SW 1271 (cell line): Measurements from ENCODE around the gene ROS1.
A peak's percentile ranks its signal among the peaks of the same experiment; 100 is the strongest.
"Not testable (repeated sequence)": the region's sequence is repeated elsewhere in the genome, so short reads cannot be mapped to it uniquely, and the experiment has no call there.

ENCODE experiments used
- DNase-seq, 2 experiments: peaks; one replicate each; lab custom pipeline; 2025; lab: John Stamatoyannopoulos, UW

ROS1 gene

GRCh38 chr6:117425431-117426153, at the start of gene ROS1:
Gene ROS1 (minus strand): TSS chr6:117425942. CDS start chr6:117425656, 286 bp downstream.
- no peak for DNase-seq

- DNase-seq, result no peak
Measured at GRCh38 chr6:117473401-117473800, 47.7 kb upstream of the ROS1 start.

GRCh38 chr6:117472667-117473066, 46.9 kb upstream of the ROS1 start:
- DNase-seq, result no peak

- no peak for DNase-seq
Measured at GRCh38 chr6:117469791-117470190, 44.0 kb upstream of the ROS1 start.

GRCh38 chr6:117469356-117469755, 43.6 kb upstream of the ROS1 start:
- no peak for DNase-seq

- DNase-seq, result not testable (repeated sequence)
Measured at GRCh38 chr6:117468527-117468926, 42.8 kb upstream of the ROS1 start.

- DNase-seq, result no peak
Measured at GRCh38 chr6:117467876-117468275, 42.1 kb upstream of the ROS1 start.

- no peak for DNase-seq
Measured at GRCh38 chr6:117465691-117466090, 39.9 kb upstream of the ROS1 start.

- no peak for DNase-seq
Measured at GRCh38 chr6:117464700-117465099, 39.0 kb upstream of the ROS1 start.

GRCh38 chr6:117463762-117464665, 38.3 kb upstream of the ROS1 start:
- peak in 1 of 2 experiments; percentile 47 for DNase-seq

GRCh38 chr6:117459204-117459944, 33.6 kb upstream of the ROS1 start:
- no peak for DNase-seq

- no peak for DNase-seq
Measured at GRCh38 chr6:117456998-117457397, 31.3 kb upstream of the ROS1 start.

GRCh38 chr6:117456250-117456649, 30.5 kb upstream of the ROS1 start:
- no peak for DNase-seq

GRCh38 chr6:117451671-117452070, 25.9 kb upstream of the ROS1 start:
- DNase-seq, result no peak

GRCh38 chr6:117449549-117450439, 24.1 kb upstream of the ROS1 start:
- peak; percentile 9 to 40 for DNase-seq

GRCh38 chr6:117448732-117449485, 23.2 kb upstream of the ROS1 start:
- DNase-seq, result peak in 1 of 2 experiments; percentile 5

- no peak for DNase-seq
Measured at GRCh38 chr6:117448011-117448410, 22.3 kb upstream of the ROS1 start.

GRCh38 chr6:117446861-117447260, 21.1 kb upstream of the ROS1 start:
- DNase-seq, result no peak

- DNase-seq, result no peak
Measured at GRCh38 chr6:117444600-117444999, 18.9 kb upstream of the ROS1 start.

- not testable (repeated sequence) for DNase-seq
Measured at GRCh38 chr6:117442313-117442712, 16.6 kb upstream of the ROS1 start.
